Mesenteric fat pad (tissue), 1 donor: ENCODE data around the gene ZKSCAN7. TPM values are rescaled to one million over a fixed set of nuclear protein-coding genes. Genes with fewer than 3 reads are reported as not detected.
"Not testable (repeated sequence)": the region's sequence is repeated elsewhere in the genome, so short reads cannot be mapped to it uniquely, and the experiment has no call there.

ENCODE experiments used
- DNase-seq: peaks from one replicate; pipeline ENCODE4 v3.0.0-alpha.2; 2020; ENCODE audit warnings: low spot score
- total RNA-seq: library from RNA; stranded (reverse); fragmentation: NEBNext Ultra II Directional; extraction: Animal tissue kit (Norgen Biotek cat#: 25700); gene quantifications from one replicate; pipeline ENCODE4 v1.2.1, GENCODE V29; 2021
- donor health status: DM: yes; HTN: yes; CAD: no.

The ZKSCAN7 gene
- total RNA-seq, 1 donor from 2014 or later: 2.7 TPM

DNA sequence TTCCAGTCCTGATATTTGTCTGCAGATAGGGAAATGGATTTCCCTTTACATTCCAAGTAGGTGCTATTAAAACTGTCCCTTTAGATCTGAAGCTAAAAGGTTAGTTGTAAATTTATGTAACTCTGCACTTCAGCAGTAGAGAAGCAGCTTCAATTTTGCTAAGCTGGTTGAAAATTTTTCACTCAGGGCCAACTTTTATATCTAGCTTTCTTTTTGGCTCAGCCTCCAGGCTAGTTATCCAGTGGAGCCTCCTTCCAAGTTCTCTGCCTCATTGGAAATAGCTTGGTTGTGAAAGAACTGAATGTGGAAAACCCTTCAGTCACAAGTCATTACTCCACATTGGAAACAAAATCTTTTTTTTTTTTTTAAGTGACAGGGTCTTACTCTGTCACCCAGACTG lies 21.6 kb downstream of the ZKSCAN7 start:
- no peak for DNase-seq

DNA sequence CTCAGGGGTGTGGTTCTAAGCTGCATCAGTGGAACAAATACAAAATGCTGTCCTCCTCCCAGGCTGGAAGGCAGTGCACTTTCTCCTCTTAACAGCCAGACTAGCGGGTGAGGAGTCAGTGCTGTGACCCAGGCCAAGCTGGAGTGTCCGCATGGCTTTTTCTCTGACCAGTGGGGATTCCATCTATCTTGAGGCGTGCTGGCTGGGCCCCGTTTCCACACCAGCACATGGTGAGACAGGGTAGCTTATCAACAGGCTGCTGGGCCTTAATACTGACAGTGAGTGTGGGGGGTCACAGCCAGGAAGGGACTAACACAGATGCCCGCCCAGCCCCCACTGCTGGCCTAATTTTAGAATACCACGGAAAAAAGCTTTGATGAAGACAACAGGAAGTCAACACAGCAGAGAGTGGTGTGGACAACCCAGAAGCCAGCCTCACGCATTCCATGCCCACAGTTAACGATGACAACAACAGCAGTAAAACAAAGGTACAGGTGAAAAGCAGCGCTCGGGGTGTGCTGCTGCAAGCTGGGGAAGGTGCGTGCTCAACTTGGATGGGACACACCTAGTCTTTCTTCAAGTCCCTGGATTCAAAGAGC lies 22.5 kb downstream of the ZKSCAN7 start:
- DNase-seq: not testable (repeated sequence)

DNA sequence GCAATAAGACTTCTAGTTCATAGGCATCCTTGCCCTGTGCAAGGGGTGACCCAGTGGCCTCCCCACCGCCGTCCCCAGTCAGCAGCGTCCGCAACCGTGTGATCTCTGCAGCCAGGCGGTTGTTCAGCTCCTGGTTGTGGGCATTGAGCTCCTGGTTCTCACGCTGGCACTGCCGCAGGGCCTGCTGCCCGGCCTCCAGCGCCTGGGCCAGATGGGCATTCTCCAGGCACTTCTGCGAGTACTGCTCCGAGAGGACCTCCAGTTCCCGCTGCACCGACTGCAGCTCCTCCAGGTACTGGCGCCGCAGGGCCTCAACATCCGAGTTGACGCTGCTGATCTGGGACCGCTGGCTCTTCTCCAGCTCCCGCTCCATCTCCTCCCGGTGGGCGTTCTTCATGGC lies 23.3 kb downstream of the ZKSCAN7 start:
- DNase-seq: not testable (repeated sequence)

DNA sequence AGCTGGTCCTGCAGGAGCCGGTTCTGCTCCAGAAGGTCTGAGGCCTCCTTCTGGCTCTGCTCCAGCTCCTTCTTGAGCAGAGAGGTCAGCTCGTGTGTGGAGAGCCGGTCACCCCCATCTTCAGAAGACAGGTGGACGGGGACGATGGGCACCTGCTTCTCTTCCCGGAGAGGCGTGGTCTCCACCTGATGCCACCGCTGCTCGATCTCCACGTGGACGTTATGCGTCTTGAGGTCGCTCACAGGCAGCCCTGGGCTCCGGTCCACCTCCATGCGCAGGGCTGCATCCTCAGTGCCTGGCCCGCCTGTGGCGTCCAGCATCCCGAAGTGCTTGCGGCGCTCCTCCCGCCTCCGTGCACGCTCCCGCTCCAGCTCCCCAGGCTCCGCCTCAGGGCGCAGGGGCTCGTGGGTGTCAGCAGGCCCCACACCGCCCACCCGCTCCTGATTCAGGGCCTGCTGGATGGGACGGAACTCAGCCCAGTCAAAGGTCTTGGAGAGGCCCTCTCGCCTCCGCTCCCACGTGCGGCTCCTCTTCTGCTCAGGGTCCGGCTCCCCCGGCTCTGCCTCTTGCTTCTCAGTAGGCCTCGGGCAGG lies 24.0 kb downstream of the ZKSCAN7 start:
- DNase-seq: not testable (repeated sequence)

DNA sequence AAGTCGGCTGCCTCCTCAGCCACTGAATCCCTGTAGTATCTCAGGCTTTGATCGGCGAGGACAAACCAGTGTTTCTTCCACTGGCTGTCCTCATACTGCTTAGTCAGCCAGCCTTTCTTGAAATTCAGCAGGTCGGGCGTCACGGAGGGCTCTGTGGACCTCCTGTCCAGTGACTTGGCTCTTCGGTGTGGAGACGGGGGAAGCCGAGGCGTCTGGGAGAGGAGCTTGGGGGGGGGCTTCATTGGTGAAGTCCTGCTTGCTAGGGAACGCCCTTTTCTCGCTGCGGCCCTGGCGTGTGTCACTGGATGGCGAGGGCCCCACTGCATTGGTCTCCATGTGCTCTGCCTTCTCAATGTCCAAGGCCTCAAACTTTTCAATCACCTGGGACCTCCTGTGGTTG lies 24.8 kb downstream of the ZKSCAN7 start:
- DNase-seq: not testable (repeated sequence)

DNA sequence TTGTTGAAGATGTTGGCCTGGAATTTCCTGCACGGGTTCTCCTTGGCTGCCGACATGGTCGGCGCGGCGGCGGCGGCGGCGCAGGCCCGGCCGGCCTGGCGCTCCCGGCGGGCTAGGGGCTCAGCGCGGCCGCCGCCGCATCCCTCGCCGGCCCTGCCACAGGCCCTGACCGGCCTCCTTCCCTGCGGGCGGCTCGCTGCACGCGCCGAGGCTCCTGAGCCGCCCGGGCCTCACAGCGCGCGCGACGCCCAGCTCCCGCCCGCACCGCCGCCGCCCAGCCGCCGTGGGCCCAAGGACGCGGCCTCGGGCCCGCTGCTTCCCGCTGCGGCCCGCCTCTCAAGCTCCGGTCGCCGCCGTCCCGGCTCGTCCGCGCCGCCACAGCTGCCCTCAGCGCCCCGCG lies 26.0 kb downstream of the ZKSCAN7 start:
- DNase-seq: not testable (repeated sequence)

DNA sequence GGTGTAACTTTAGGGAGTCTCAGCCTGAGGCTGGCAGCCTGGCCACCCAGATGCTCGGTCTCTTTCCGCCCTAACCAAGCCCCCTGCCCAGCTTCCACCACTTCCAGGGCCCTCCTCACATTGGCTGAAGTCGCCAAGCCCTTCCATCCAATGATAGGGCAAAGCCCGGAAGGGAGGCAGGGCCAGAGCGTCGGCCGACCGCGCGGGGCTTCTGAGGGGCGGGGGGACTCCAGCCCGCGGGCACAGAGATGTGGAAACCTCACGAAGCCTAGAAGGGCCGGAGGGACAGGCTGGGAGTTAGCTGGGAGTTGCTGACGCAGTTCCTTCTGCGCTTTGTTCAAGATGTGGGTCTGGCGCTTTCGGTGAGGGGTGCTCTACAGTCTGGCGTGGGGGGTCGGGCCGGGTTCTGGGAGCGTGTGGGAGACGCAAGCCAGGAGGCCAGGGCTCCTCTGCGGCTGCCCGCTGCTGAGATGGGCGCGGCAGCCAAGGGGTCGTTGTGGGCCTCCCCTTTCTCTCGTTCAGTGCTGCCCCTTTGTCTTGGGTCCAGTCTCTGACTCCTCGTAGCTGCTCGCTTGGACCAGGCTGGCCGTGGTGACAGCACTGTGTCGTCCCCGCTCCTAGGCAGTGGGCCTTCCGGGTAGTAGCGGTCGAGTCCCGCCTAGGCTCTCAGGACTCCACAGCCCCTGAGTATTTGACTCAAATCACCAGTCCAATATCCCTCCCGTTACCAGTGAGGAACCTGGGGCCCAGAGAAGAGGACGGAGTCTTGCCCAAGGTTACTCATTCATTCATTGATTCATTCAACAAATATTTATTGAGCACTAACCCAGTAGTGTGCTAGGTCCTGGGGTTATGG lies 29.9 kb downstream of the ZKSCAN7 start, which contains the start of gene ZNF660:
TSS of gene ZNF660 (plus strand) at position 319 of the 856 bp plus-strand sequence. CDS start 9,230 bp downstream, outside the sequence.
- DNase-seq: peak; percentile 90

DNA sequence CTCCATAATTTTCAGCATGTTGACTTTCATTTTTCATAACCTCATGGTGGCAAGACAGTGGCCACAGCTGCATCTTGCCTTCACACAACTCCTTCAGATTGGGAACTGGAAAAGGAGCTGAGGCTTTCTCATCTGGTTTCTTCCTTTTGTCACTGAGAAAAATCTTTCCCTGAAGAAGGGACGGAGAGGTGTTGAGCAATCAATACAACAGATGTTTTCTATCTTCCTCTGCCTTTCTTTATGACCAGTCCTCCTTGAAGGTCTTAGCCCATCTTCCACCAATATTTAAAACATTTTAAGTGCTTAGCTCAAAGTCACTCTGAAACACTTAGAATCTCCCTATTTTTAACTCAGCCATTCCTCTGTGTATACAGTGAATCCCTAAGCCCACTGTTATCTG lies 41.6 kb downstream of the ZKSCAN7 start:
- no peak for DNase-seq

DNA sequence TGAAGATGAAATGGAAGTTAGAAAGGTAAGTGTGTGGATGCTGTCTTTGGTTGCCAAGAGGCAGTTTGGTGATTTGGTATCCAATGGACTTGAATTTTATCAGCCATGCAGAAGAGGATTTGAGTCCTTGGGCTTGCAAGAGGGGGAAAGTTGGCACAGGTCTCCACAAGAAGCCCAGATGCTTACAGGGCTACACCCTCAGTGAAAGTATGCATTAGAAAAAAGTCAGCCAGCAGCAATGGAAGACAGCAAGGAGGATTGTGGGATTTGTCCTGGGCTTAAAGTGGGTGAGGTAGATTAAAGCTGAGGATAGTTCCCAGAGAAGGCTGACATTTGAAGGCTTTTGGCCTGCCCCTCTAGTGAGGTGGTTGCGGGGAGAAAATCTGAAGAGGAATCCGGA lies 46.8 kb downstream of the ZKSCAN7 start:
- no peak for DNase-seq

DNA sequence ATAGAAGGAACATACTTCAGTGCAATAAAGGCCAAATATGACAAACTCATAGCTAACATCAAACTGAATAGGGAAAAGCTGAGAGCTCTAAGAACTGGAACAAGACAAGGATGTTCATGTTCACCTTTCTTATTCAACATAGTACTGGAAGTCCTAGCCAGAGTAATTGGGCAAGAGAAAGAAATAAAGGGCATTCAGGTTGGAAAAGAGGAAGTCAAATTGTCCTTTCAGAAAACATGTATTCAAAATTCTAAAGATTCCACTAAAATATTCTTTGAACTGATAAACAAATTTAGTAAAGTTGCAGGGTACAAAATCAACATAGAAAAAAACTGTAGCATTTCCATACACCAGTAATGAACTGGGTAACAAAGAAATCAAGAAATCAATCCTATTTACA lies 57.7 kb downstream of the ZKSCAN7 start:
- no peak for DNase-seq

Other genes with a start within 250 kb of the ZKSCAN7 start
- gene TCAIM, start 216.4 kb upstream of the ZKSCAN7 start, total RNA-seq: 19.9 TPM
- 13.4 TPM for gene ZNF445, start 77.5 kb upstream of the ZKSCAN7 start, total RNA-seq
- 4.8 TPM for gene ZNF660, start 29.8 kb downstream of the ZKSCAN7 start, total RNA-seq
- gene ZNF197, start 69.8 kb downstream of the ZKSCAN7 start, total RNA-seq: 10.8 TPM
- gene ZNF35, start 93.5 kb downstream of the ZKSCAN7 start, total RNA-seq: 11.7 TPM
- gene ZNF502, start 157.5 kb downstream of the ZKSCAN7 start, total RNA-seq: 4.3 TPM
- gene ZNF501, start 174.4 kb downstream of the ZKSCAN7 start, total RNA-seq: 3.1 TPM
- gene KIAA1143, start 206.4 kb downstream of the ZKSCAN7 start, total RNA-seq: 17.9 TPM
- gene KIF15, start 206.6 kb downstream of the ZKSCAN7 start, total RNA-seq: 0.42 TPM